Brain microvascular endothelial cell (primary cell): Measurements from ENCODE around the gene NOS2.
"Not testable (repeated sequence)": the region's sequence is repeated elsewhere in the genome, so short reads cannot be mapped to it uniquely, and the experiment has no call there.

Experiments
- DNase-seq: peaks from one replicate; pipeline ENCODE4 v3.0.0-alpha.2; 2020
- H3K27ac ChIP-seq: fragments of 250-450 bp; sonication (Bioruptor Pico); 2 replicates; pipeline ENCODE4 v1.5.1; 2020; ENCODE audit warnings: mild to moderate bottlenecking, moderate library complexity
- H3K27me3 ChIP-seq: fragments of 250-450 bp; sonication (Bioruptor Pico); replicated peaks from 2 replicates; pipeline ENCODE4 v1.5.1; 2020; ENCODE audit warnings: mild to moderate bottlenecking
- H3K36me3 ChIP-seq: fragments of 250-450 bp; sonication (Bioruptor Pico); replicated peaks from 2 replicates; pipeline ENCODE4 v1.5.1; 2020; ENCODE audit warnings: mild to moderate bottlenecking
- H3K4me3 ChIP-seq: 2 replicates; pipeline ENCODE4 v1.5.1; 2011; ENCODE audit warnings: low read depth, mild to moderate bottlenecking, control low read depth, low read length, moderate library complexity
- CTCF ChIP-seq: IDR thresholded peaks from 2 replicates; pipeline ENCODE4 v1.5.1; 2011; ENCODE audit warnings: low read depth, mild to moderate bottlenecking, moderate library complexity, low read length, control low read depth, inconsistent platforms; ENCODE audit errors: missing control alignments
- in situ Hi-C: cut with HindIII; loops from 2 replicates; pipeline ENCODE4 v1.10.0; 2017; ENCODE audit warnings: low sequenced_read_pairs, low pct_ligation_motif_present

The NOS2 gene

GRCh38 chr17:27840688-27841087 is 40.4 kb upstream of the NOS2 start:
- Histone ChIP-seq H3K27ac (no peak overlapping the region), H3K36me3 (no peaks in the 10 kb centered on the region), H3K4me3 (no peak overlapping the region), H3K27me3 (no peaks in the 10 kb centered on the region)
- in situ Hi-C loops: no loop called here
- no peak for TF ChIP-seq CTCF
- DNase-seq: no peak

- DNase-seq, H3K27ac ChIP-seq, H3K36me3 ChIP-seq, H3K4me3 ChIP-seq, H3K27me3 ChIP-seq, in situ Hi-C loops: not testable (repeated sequence)
These were observed 40.0 kb upstream of the NOS2 start for GRCh38 chr17:27840406-27840678.

DNA sequence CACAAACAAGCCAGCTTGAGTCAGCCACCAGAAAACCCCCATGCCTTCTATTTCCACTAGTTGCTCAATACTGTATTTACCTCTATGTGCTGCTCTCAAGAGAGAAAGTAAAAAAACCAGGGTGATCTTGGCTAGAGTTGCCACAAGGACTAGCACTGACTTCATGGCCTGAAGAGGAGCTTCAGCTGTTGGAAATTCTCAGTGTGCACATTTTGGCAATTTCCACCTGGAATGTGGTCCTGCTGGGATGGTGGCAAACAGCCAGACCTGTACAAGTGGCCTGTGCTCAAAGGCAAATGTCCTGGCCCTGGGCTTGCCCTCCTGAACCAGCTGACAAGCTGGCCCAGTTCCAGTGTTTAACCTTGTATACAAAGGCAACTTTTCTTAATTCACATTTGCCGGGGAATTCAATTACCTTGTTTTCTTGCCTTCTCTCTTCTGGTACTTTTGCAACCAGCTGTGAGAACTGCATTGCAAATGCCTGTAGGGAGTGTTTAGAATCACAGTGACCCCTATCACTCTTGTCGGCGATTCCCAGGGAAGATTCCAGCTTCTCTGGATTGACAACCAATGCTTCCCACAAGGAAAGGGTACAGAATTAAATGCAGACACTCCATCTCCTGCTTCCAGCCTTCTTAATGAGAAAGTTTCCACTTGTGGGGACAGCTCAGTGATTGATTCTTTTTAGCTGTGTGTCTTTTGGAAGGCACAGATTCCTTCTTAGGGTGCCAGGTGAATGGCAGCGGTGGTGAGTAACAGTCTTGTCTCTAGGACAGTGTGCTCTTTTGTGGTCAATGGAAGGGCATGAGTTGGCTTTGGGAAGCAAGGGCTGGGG is 39.5 kb upstream of the NOS2 start:
- H3K4me3 ChIP-seq, in situ Hi-C loops, H3K27ac ChIP-seq, H3K36me3 ChIP-seq, H3K27me3 ChIP-seq, DNase-seq: not testable (repeated sequence)

- H3K27ac ChIP-seq, H3K36me3 ChIP-seq, DNase-seq, H3K4me3 ChIP-seq, H3K27me3 ChIP-seq, in situ Hi-C loops: not testable (repeated sequence)
These were observed 38.3 kb upstream of the NOS2 start for GRCh38 chr17:27838607-27839006.

GRCh38 chr17:27837769-27838168 is 37.4 kb upstream of the NOS2 start:
- in situ Hi-C loops, H3K27me3 ChIP-seq, H3K36me3 ChIP-seq, H3K4me3 ChIP-seq, H3K27ac ChIP-seq, DNase-seq: not testable (repeated sequence)

GRCh38 chr17:27836651-27837050 is 36.3 kb upstream of the NOS2 start:
- DNase-seq: no peak
- TF ChIP-seq CTCF: no peak
- Histone ChIP-seq H3K36me3 (no peaks in the 10 kb centered on the region), H3K27me3 (no peaks in the 10 kb centered on the region), H3K27ac (no peak overlapping the region), H3K4me3 (no peak overlapping the region)
- in situ Hi-C loops: no loop called here

- no peaks in the 10 kb centered on the region for H3K27me3 ChIP-seq
- H3K27ac ChIP-seq: no peak overlapping the region
- no peak for DNase-seq
- H3K36me3 ChIP-seq: no peaks in the 10 kb centered on the region
- no peak overlapping the region for H3K4me3 ChIP-seq
- in situ Hi-C loops: no loop called here
- TF ChIP-seq CTCF: no peak
These were observed 34.2 kb upstream of the NOS2 start for GRCh38 chr17:27834571-27834970.

DNA sequence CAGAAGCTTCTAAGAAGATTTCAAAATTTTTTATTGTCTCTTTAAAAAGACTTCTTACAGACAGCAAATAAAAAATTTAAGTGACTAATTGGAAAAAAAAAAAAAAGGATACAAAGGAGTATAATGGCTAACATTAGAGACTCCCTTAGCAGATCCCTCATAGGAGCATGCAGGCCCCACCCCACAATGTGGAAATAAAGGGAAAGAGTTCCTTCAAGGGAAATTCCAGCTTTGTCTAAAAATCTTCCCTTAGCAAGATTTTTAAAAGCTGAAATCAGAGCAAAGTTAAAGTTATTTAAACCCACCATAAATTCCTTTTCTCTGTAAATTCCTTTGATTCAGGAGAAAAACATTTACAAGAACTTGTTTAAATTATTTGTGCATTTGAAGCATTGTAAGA is 32.5 kb upstream of the NOS2 start:
- Histone ChIP-seq H3K4me3 (no peak overlapping the region), H3K36me3 (no peaks in the 10 kb centered on the region), H3K27me3 (peaks cover 2% of the 10 kb centered on the region), H3K27ac (no peak overlapping the region)
- no peak for TF ChIP-seq CTCF
- no peak for DNase-seq
- in situ Hi-C loops: no loop called here

GRCh38 chr17:27829888-27830287 is 29.6 kb upstream of the NOS2 start:
- H3K4me3 ChIP-seq, DNase-seq, in situ Hi-C loops, H3K27me3 ChIP-seq, H3K27ac ChIP-seq, H3K36me3 ChIP-seq: not testable (repeated sequence)

GRCh38 chr17:27829143-27829711 is 28.9 kb upstream of the NOS2 start:
- H3K4me3 ChIP-seq, in situ Hi-C loops, H3K27me3 ChIP-seq, DNase-seq, H3K36me3 ChIP-seq, H3K27ac ChIP-seq: not testable (repeated sequence)
